B cell (primary cell): ENCODE measurements around the gene DNAAF3.

Experiments used
- EZH2 ChIP-seq: IDR thresholded peaks from 2 replicates; pipeline ENCODE4 v1.6.1; 2012; ENCODE audit warnings: borderline replicate concordance, low read depth, mild to moderate bottlenecking, moderate library complexity, low read length; ENCODE audit not compliant: insufficient read depth, poor library complexity, severe bottlenecking
- TF ChIP-seq, protein P1 (sequence below): fragments of 200-600 bp; IDR thresholded peaks from one replicate; pipeline ENCODE4 v1.8.0; 2022; ENCODE audit warnings: antibody characterized with exemption, mild to moderate bottlenecking

DNA sequence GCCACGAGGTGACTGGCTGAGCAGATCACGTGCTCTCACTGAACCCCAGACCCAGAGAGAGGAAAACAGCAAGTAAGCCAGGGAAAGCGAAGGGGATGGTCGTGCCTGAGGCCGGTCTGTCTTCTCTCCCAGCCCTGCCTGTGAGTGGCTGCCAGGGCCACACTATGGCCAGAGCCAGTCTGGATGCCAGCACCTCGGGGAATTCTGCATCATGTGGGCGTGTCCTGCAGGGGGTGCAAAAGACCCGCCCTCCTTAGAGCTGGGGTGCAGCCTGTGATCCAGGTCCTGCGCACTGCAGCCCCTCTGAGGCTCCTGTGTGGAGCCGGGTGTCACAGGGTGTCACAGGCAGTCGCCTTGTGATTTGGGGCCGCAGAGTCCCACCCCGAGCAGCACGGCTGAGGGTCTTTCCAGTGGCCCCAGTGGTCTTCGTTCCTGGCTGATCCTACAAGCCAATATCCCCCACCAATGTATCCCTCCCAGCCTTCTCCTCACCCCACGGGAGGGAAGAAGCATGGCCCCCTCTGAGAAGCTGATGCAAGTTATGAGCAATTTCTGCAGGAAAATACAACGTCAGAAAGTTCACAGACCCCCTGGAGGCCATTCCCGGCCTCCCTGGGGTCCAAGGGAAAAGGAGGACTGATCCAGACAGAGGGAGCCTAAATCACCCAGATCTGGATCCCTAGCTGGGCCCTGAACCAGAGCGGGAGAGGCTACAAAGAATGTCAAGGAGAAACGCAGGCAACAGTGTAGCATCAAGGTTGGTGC, 56.7 kb downstream of the DNAAF3 start:
- TF ChIP-seq, protein P1, sequence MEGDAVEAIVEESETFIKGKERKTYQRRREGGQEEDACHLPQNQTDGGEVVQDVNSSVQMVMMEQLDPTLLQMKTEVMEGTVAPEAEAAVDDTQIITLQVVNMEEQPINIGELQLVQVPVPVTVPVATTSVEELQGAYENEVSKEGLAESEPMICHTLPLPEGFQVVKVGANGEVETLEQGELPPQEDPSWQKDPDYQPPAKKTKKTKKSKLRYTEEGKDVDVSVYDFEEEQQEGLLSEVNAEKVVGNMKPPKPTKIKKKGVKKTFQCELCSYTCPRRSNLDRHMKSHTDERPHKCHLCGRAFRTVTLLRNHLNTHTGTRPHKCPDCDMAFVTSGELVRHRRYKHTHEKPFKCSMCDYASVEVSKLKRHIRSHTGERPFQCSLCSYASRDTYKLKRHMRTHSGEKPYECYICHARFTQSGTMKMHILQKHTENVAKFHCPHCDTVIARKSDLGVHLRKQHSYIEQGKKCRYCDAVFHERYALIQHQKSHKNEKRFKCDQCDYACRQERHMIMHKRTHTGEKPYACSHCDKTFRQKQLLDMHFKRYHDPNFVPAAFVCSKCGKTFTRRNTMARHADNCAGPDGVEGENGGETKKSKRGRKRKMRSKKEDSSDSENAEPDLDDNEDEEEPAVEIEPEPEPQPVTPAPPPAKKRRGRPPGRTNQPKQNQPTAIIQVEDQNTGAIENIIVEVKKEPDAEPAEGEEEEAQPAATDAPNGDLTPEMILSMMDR, result no peak
- TF ChIP-seq EZH2, result no peak
